ENCODE data around the gene ANGEL2.
A peak's percentile ranks its signal among the peaks of the same experiment; 100 is the strongest.

Gene ANGEL2

GRCh38 chr1:212977781-212978645 is 37.7 kb downstream of the ANGEL2 start:
- TF ChIP-seq CTCF (IDR thresholded peaks at IDR 0.05; ENCODE audit: low read depth, low read length) = no peak
- TF ChIP-seq EZH2phosphoT487 (IDR thresholded peaks at IDR 0.05; ENCODE audit: low read depth) = no peak
- peak overlapping the region; percentile 40 for H3K27ac ChIP-seq (ENCODE audit: low read length)
- peak overlapping the region; percentile 65 for H3K4me2 ChIP-seq (ENCODE audit: low read length)
- peak overlapping the region; percentile 9; the same call in 1 of the 2 replicates for H3K9ac ChIP-seq (ENCODE audit: low read length)
- H3K4me3 ChIP-seq (ENCODE audit: low read length) = peak overlapping the region; percentile 36
- no peaks in the 10 kb centered on the region for H4K20me1 ChIP-seq (ENCODE audit: insufficient read depth, low read length)
- no peaks in the 10 kb centered on the region for H3K79me2 ChIP-seq (ENCODE audit: low read length)
- H3K36me3 ChIP-seq (replicated peaks; ENCODE audit: low read depth, low read length) = peaks cover 24% of the 10 kb centered on the region
- H2AFZ ChIP-seq (ENCODE audit: low read depth, low read length) = peak overlapping the region; percentile 10
- no peaks in the 10 kb centered on the region for H3K9me3 ChIP-seq (ENCODE audit: insufficient read depth, low read length)
- H3K27me3 ChIP-seq (ENCODE audit: low read depth, low read length) = no peaks in the 10 kb centered on the region
- H3K4me1 ChIP-seq (ENCODE audit: low read length) = peaks cover 47% of the 10 kb centered on the region

- Histone ChIP-seq H3K9me3 (ENCODE audit: insufficient read depth, low read length) (no peaks in the 10 kb centered on the region), H3K9ac (ENCODE audit: low read length) (no peak overlapping the region), H3K27me3 (ENCODE audit: low read depth, low read length) (no peaks in the 10 kb centered on the region), H3K4me1 (ENCODE audit: low read length) (peaks cover 45% of the 10 kb centered on the region), H2AFZ (ENCODE audit: low read depth, low read length) (no peak overlapping the region), H3K79me2 (ENCODE audit: low read length) (no peaks in the 10 kb centered on the region), H3K36me3 (replicated peaks; ENCODE audit: low read depth, low read length) (peaks cover 33% of the 10 kb centered on the region), H3K4me2 (ENCODE audit: low read length) (no peak overlapping the region), H3K4me3 (ENCODE audit: low read length) (no peak overlapping the region), H4K20me1 (ENCODE audit: insufficient read depth, low read length) (no peaks in the 10 kb centered on the region), H3K27ac (ENCODE audit: low read length) (no peak overlapping the region)
- TF ChIP-seq CTCF (IDR thresholded peaks at IDR 0.05; ENCODE audit: low read depth, low read length) (no peak), EZH2phosphoT487 (IDR thresholded peaks at IDR 0.05; ENCODE audit: low read depth) (no peak)
These were observed 39.1 kb downstream of the ANGEL2 start for GRCh38 chr1:212976586-212976985.

- Histone ChIP-seq H3K36me3 (replicated peaks; ENCODE audit: low read depth, low read length) (peaks cover 37% of the 10 kb centered on the region), H3K4me1 (ENCODE audit: low read length) (peaks cover 36% of the 10 kb centered on the region), H3K27ac (ENCODE audit: low read length) (no peak overlapping the region), H3K9me3 (ENCODE audit: insufficient read depth, low read length) (no peaks in the 10 kb centered on the region), H2AFZ (ENCODE audit: low read depth, low read length) (no peak overlapping the region), H3K4me2 (ENCODE audit: low read length) (no peak overlapping the region), H3K79me2 (ENCODE audit: low read length) (no peaks in the 10 kb centered on the region), H3K9ac (ENCODE audit: low read length) (no peak overlapping the region), H3K4me3 (ENCODE audit: low read length) (no peak overlapping the region), H3K27me3 (ENCODE audit: low read depth, low read length) (no peaks in the 10 kb centered on the region), H4K20me1 (ENCODE audit: insufficient read depth, low read length) (no peaks in the 10 kb centered on the region)
- TF ChIP-seq EZH2phosphoT487 (IDR thresholded peaks at IDR 0.05; ENCODE audit: low read depth) = no peak
- TF ChIP-seq CTCF (IDR thresholded peaks at IDR 0.05; ENCODE audit: low read depth, low read length) = no peak
These were observed 40.4 kb downstream of the ANGEL2 start for GRCh38 chr1:212975111-212975918.

GRCh38 chr1:212974711-212975110 is 41.0 kb downstream of the ANGEL2 start:
- no peak for TF ChIP-seq EZH2phosphoT487 (IDR thresholded peaks at IDR 0.05; ENCODE audit: low read depth)
- TF ChIP-seq CTCF (IDR thresholded peaks at IDR 0.05; ENCODE audit: low read depth, low read length) = no peak
- H3K4me2 ChIP-seq (ENCODE audit: low read length) = no peak overlapping the region
- no peak overlapping the region for H3K4me3 ChIP-seq (ENCODE audit: low read length)
- H2AFZ ChIP-seq (ENCODE audit: low read depth, low read length) = no peak overlapping the region
- H3K4me1 ChIP-seq (ENCODE audit: low read length) = peaks cover 33% of the 10 kb centered on the region
- no peaks in the 10 kb centered on the region for H3K9me3 ChIP-seq (ENCODE audit: insufficient read depth, low read length)
- H3K36me3 ChIP-seq (replicated peaks; ENCODE audit: low read depth, low read length) = peaks cover 42% of the 10 kb centered on the region
- H3K79me2 ChIP-seq (ENCODE audit: low read length) = no peaks in the 10 kb centered on the region
- no peaks in the 10 kb centered on the region for H4K20me1 ChIP-seq (ENCODE audit: insufficient read depth, low read length)
- no peak overlapping the region for H3K9ac ChIP-seq (ENCODE audit: low read length)
- no peaks in the 10 kb centered on the region for H3K27me3 ChIP-seq (ENCODE audit: low read depth, low read length)
- no peak overlapping the region for H3K27ac ChIP-seq (ENCODE audit: low read length)

Data from OCI-LY3 (cell line).